GM18505 (cell line): ENCODE measurements around the gene KIR3DL3.
"Not testable (repeated sequence)": the region's sequence is repeated elsewhere in the genome, so short reads cannot be mapped to it uniquely, and the experiment has no call there.

Experiments
- ATAC-seq: cut with Tn5 transposase; IDR thresholded peaks from one replicate; pipeline ENCODE4 v1.9.1; 2021; ENCODE audit not compliant: unreplicated experiment

The KIR3DL3 gene

DNA sequence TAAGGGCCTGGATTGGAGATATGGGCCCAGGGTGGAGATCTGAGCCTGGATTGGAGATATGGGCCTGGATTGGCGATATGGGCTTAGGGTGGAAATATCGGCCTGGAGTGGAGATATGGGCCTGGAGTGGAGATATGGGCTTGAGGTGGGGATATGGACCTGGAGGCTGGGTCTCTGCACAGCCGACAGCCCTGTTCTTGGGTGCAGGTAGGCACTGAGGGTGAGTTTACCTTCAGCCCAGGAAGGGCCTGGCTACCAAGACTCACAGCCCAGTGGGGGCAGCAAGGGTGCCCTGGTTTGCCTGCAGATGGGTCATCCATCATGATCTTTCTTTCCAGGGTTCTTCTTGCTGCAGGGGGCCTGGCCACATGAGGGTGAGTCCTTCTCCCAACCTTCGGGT, 46.3 kb downstream of the KIR3DL3 start:
- not testable (repeated sequence) for ATAC-seq

DNA sequence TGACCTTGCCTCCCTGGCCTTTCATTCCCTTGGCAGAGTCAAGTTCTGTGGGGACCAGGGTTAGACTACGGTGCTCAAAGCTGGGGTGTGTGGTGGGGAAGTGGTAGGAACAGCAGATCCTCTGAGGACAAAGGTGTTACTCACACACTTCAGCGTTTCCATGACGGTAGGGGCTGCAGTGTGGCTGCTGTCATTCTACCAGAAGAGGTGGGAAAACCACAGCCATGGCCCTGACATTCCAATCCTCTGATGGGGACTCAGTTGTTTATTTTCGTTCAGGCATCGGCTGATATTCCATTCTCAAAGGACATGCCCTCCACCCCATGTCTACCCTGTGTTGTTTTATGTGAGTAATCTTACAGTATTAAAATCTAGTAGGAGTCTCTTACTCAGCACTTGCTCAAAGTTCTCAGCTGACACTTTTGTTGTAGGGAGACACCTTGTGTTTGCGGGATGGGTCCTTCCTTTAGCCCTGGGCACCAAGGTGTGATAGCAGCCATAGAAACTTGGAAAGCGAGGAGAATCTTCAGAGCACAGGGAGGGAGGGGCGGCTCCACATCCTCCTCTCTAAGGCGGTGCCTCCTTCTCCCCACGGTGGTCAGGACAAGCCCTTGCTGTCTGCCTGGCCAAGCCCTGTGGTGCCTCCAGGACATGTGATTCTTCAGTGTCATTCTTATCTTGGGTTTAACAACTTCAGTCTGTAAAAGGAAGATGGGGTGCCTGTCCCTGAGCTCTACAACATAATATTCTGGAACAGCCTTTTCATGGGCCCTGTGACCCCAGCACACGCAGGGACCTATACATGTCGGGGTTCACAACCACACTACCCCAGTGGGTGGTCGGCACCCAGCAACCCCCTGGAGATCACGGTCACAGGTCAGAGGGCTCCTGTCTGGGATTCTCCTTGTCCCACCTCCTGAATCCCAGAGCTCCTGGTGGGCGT, 47.0 kb downstream of the KIR3DL3 start:
- not testable (repeated sequence) for ATAC-seq

DNA sequence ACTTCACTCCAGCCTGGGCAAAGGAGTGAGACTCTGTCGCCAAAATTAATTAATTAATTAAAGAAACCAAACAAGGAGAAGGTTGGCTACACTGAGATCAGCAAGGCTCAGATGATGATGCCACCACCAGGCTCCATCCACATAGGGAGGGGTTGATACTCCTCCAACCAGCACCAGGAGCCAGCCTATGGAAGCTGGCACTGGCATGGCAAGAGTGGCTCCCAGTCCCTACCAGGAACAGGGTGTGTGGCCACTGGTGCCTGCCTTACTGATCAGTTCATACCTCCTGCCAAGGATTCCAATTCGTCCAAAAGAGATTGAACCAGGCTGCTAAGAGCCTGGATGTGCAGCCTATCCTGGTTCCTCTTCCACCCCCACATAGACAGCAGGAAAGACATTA, 48.4 kb downstream of the KIR3DL3 start:
- not testable (repeated sequence) for ATAC-seq

DNA sequence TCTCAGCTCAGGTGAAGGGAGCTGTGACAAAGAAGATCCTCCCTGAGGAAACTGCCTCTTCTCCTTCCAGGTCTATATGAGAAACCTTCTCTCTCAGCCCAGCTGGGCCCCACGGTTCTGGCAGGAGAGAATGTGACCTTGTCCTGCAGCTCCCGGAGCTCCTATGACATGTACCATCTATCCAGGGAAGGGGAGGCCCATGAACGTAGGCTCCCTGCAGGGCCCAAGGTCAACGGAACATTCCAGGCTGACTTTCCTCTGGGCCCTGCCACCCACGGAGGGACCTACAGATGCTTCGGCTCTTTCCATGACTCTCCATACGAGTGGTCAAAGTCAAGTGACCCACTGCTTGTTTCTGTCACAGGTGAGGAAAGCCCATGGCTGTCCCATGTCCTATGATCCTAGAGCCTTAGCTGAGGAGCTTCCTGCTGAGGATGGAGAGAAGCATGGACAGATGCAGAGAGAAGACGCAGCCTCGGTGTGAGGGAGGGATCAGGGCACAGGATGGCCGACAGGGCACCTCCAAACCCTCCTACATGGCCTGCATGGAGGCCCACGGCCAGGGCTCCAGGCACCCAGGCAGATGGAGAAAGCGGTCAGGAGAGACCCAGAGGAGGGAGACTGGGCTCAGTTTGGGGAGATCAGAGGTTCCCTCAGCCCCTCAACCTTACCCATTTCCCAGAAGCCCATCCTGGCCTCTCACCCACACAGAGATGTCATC, 51.0 kb downstream of the KIR3DL3 start:
- not testable (repeated sequence) for ATAC-seq

DNA sequence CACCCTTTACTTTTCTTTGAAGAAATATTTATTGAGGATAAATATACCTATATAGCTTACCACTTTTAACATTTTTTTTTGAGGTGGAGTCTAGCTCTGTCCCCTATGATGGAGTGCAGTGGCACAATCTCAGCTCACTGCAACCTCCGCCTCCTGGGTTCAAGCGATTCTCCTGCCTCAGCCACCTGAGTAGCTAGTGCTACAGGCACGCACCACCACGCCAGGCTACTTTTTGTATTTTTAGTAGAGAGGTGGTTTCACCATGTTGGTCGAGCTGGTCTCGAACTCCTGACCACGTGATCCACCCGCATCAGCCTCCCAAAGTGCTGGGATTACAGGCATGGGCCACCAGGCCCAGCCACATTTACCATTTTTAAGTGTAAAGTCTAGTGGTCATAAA, 51.6 kb downstream of the KIR3DL3 start:
- not testable (repeated sequence) for ATAC-seq

DNA sequence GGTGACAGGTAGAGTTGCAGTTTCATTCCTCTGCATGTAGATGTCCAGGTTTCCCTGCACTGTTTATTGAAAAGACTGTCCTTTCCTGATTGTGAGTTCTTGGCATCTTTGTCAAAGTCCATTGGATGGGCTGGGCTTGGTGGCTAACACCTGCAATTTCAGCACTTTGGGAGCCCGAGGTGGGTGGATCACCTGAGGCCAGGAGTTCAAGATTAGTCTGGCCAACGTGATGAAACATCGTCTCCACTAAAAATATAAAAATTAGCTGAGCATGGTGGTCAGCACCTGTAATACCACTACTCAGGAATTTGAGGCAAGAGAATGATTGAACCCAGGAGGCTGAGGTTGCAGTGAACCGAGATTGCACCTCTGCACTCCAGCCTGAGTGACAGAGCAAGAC, 53.6 kb downstream of the KIR3DL3 start:
- not testable (repeated sequence) for ATAC-seq

DNA sequence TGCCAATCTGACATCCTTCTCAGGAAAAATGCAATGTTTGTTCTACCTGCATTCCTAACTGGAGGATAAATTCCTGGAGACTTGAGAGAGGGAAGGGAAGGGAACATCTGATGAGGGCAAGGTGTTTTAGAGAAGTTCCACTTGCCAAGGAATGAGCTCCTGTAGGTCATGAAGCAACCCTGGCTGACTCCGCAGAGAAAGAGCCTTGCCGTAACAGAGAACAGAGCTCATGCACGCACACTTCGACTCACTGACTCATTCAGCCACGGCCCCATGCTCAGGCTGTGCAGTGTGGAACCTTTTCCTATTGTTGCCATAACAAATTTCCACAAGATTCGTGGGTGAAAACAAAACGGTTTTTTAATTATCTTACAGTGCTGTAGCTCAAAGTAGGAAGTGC, 54.7 kb downstream of the KIR3DL3 start:
- ATAC-seq = not testable (repeated sequence)

DNA sequence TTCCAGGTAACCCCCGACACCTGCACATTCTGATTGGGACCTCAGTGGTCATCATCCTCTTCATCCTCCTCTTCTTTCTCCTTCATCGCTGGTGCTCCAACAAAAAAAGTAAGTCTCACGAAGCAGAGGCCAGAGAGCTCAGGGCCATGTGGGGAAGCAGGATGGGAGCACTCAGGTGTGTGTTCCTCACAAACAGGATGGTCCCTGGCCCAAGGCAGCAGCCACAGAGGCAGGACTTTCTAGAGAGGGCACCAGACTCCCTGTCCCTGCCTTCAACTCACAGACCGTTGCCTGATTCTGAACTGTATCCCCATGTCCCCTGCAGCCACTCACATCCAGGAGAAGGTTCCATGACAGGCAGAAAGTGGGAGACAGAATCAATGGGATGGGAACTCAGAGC, 58.7 kb downstream of the KIR3DL3 start:
- not testable (repeated sequence) for ATAC-seq
